Measurements from ENCODE around the gene USP48.
"Not testable (repeated sequence)": the region's sequence is repeated elsewhere in the genome, so short reads cannot be mapped to it uniquely, and the experiment has no call there.

Gene USP48

GRCh38 chr1:21680918-21681317 lies 102.0 kb downstream of the USP48 start:
- no peaks in the 10 kb centered on the region for H3K27me3 ChIP-seq (replicated peaks; ENCODE audit: control insufficient read depth, insufficient read depth, low read length)
- H3K4me3 ChIP-seq (replicated peaks; ENCODE audit: low read depth, low read length), result no peak overlapping the region
- peaks cover 17% of the 10 kb centered on the region for H3K36me3 ChIP-seq (ENCODE audit: control insufficient read depth, insufficient read depth, low read length)
- DNase-seq (ENCODE audit: extremely low read depth, insufficient read length), result no peak
- TF ChIP-seq CTCF (IDR thresholded peaks at IDR 0.05; ENCODE audit: insufficient read depth, low read length, poor library complexity, severe bottlenecking), result no peak

DNA sequence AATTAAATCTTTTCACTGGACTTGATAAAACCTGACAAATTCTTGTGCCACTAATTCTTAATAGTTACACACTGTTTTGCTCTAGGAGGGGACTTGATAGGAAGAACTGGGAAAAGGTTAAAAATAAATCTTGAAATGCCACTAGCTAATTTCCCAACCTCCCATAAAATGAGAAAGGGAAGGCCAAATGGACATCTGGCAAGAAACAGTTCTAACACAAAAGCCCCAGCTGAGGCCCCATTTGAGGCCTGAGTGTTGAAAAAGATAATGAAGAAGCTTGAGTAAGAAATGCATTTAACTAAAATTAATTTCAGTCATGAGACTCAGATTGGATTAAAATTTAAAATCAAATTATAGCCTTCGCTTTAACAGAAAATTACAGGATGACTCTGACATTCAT lies 102.6 kb downstream of the USP48 start:
- H3K4me3 ChIP-seq (replicated peaks; ENCODE audit: low read depth, low read length), result no peak overlapping the region
- no peaks in the 10 kb centered on the region for H3K27me3 ChIP-seq (replicated peaks; ENCODE audit: control insufficient read depth, insufficient read depth, low read length)
- TF ChIP-seq CTCF (IDR thresholded peaks at IDR 0.05; ENCODE audit: insufficient read depth, low read length, poor library complexity, severe bottlenecking), result no peak
- H3K36me3 ChIP-seq (ENCODE audit: control insufficient read depth, insufficient read depth, low read length), result peaks cover 17% of the 10 kb centered on the region
- no peak for DNase-seq (ENCODE audit: extremely low read depth, insufficient read length)

- no peak for TF ChIP-seq CTCF (IDR thresholded peaks at IDR 0.05; ENCODE audit: insufficient read depth, low read length, poor library complexity, severe bottlenecking)
- H3K27me3 ChIP-seq (replicated peaks; ENCODE audit: control insufficient read depth, insufficient read depth, low read length), result no peaks in the 10 kb centered on the region
- H3K4me3 ChIP-seq (replicated peaks; ENCODE audit: low read depth, low read length), result no peak overlapping the region
- H3K36me3 ChIP-seq (ENCODE audit: control insufficient read depth, insufficient read depth, low read length), result peaks cover 17% of the 10 kb centered on the region
- no peak for DNase-seq (ENCODE audit: extremely low read depth, insufficient read length)
These were observed 105.8 kb downstream of the USP48 start for GRCh38 chr1:21677168-21677567.

GRCh38 chr1:21674957-21675356 lies 108.0 kb downstream of the USP48 start:
- TF ChIP-seq CTCF (IDR thresholded peaks at IDR 0.05; ENCODE audit: insufficient read depth, low read length, poor library complexity, severe bottlenecking), result no peak
- Histone ChIP-seq H3K27me3 (replicated peaks; ENCODE audit: control insufficient read depth, insufficient read depth, low read length) (peaks cover 4% of the 10 kb centered on the region), H3K4me3 (replicated peaks; ENCODE audit: low read depth, low read length) (no peak overlapping the region), H3K36me3 (ENCODE audit: control insufficient read depth, insufficient read depth, low read length) (peaks cover 9% of the 10 kb centered on the region)
- DNase-seq (ENCODE audit: extremely low read depth, insufficient read length), result no peak

- DNase-seq (ENCODE audit: extremely low read depth, insufficient read length); H3K36me3 ChIP-seq (ENCODE audit: control insufficient read depth, insufficient read depth, low read length); H3K4me3 ChIP-seq (replicated peaks; ENCODE audit: low read depth, low read length); H3K27me3 ChIP-seq (replicated peaks; ENCODE audit: control insufficient read depth, insufficient read depth, low read length): not testable (repeated sequence)
These were observed 109.1 kb downstream of the USP48 start for GRCh38 chr1:21673853-21674252.

- TF ChIP-seq CTCF (IDR thresholded peaks at IDR 0.05; ENCODE audit: insufficient read depth, low read length, poor library complexity, severe bottlenecking), result no peak
- peaks cover 7% of the 10 kb centered on the region for H3K27me3 ChIP-seq (replicated peaks; ENCODE audit: control insufficient read depth, insufficient read depth, low read length)
- peaks cover 6% of the 10 kb centered on the region for H3K36me3 ChIP-seq (ENCODE audit: control insufficient read depth, insufficient read depth, low read length)
- no peak for DNase-seq (ENCODE audit: extremely low read depth, insufficient read length)
- H3K4me3 ChIP-seq (replicated peaks; ENCODE audit: low read depth, low read length), result no peak overlapping the region
These were observed 109.6 kb downstream of the USP48 start for GRCh38 chr1:21673277-21673780.
